GM21737 (cell line): ENCODE data around the gene ST6GAL2.

Source experiments
- ATAC-seq: cut with Tn5 transposase; IDR thresholded peaks from one replicate; pipeline ENCODE4 v1.9.1; 2021; ENCODE audit warnings: mild to moderate bottlenecking, moderate library complexity; ENCODE audit not compliant: unreplicated experiment

Gene ST6GAL2

GRCh38 chr2:106866641-106867040 is 19.3 kb downstream of the ST6GAL2 start:
- no peak for ATAC-seq

DNA sequence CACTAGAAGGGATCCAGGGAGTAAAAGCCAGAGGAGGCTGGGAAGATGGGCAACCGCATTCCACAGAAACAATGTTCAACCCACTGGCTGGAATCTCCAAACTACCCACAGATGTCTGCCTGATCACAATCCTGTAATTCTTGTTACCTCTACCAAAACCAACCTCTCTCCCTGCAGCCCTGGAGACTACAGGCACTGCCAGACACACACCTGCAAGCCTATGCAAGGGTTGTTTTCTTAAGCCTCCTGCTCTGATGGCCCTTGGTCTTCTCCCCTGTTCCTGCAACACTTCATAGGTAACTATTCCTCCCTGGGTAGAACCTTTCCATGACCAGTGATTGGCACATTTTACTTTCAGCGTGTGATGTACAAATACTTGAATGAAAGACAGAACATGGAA is 21.9 kb downstream of the ST6GAL2 start:
- no peak for ATAC-seq

GRCh38 chr2:106863387-106863786 is 22.6 kb downstream of the ST6GAL2 start:
- ATAC-seq = no peak

DNA sequence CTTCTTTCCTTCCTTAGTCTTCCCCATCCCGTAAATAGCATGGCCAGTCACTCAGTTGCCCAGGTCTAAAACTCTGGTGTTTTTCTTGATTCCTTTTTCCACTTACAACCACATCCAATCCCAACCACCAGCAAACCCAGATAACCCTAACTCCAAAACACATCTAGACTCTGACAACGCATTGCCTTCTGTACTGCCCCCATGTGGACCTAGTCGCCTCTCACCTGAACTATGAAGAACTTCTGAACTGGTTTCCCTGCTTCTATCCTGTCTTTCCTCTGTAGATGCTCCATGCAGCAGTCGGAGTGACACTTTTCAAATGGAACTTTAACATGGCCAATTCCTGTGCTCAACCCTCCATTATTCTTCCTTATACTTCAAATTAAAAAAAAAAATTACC is 26.5 kb downstream of the ST6GAL2 start:
- no peak for ATAC-seq

DNA sequence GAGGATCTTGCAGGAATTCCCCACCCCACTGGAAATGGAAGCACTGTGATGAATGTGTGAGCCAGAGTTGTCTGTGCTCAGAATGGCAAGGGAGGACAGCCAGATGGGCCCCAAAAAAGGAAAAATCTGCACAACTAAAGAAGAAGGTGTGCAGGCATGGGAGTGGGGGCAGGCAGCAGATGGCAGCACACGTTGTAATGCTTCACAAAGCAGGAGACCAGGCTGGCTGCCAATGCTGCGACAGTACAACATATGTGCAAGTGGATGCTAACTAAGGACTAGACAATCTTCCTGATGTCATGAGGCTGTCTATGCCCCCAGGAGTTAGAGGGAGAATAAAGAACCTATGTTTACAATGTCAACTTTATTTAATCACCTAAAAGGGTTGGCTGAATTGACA is 27.2 kb downstream of the ST6GAL2 start:
- ATAC-seq = no peak

- ATAC-seq = no peak
These were observed 28.0 kb downstream of the ST6GAL2 start for GRCh38 chr2:106857882-106858478.

- no peak for ATAC-seq
These were observed 32.3 kb downstream of the ST6GAL2 start for GRCh38 chr2:106853631-106854030.

DNA sequence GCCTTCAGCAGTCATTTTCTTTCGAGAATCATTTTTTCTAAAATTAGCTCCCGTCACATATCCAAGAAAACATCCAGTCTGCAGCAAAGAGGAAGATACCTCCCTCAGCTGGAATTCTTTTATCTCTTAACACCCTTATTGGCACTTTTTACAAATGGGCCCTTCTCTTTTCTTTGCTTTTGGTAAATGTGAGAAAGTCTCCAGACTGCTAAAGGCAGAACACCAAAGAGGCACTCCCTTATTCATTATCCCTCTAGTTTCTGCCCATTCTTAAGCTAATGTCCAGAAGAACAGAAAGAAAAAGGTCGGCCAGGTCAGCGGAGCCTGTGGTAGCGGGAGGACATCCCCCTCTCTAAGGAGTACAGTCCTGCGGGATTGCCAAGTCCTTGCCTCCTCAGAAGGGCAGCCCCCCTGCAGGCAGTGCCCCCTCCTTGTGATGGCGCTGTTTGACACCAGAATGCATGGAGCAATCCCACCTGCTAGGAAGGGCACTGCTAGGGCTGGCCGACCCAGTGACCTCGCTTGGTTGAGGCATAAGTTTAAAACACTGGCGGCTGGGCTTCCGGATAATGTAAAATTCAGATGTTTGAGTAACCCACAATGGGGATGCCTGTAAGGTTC is 34.0 kb downstream of the ST6GAL2 start:
- ATAC-seq = no peak

DNA sequence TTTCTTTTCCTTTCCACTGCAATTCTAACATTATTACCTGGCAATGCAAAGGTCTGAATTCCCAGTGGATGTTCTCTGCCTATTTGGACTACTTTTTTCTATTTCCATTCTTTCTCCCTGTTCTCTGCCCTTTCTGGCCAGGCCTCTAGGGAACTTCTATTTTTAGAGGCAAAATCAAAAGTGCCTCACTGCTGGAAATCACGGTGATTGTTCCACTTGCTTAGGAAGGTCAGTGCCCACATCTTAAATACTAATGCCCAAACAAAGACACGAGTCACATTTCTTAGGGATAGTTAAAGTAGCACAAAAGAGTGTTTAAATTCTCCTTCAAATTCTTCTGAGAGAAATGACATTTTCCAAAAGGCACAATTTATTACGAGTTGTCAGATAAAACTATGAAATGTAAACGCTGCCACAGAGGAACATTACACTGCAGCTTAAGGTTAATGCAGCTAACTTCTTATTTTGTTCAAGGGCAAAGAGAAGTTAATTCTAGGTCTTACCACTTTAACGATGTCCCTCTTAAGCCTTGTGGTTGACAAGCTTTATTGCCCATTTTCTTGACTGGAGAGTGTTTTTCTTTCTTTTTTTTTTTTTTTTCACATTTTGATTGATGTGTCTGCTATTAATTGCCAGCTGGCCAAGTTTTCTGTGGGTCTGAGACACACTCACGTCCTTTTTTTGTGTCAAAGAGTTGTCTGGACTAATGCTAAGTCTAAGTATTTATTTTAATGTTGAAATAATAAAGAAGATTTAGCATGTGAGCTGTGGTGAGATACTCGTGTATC is 34.7 kb downstream of the ST6GAL2 start:
- no peak for ATAC-seq

DNA sequence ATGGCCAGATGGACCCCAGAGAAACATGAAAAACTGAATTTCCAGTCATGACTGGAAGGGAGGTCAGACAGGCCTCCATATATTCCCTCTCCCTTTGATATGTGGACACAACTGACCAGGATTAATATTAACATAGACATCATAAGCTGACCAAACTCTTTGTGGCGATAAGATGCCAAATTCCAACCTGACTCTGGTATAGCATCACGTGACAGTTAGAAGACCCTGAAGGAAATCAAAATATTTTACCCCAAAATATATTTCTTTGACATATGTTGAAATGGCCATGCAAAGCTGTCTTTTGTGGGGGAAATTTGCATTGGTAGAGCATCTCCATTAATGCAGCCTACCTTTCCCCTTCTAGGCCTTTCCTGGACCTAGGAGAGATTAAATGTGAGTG is 36.7 kb downstream of the ST6GAL2 start:
- ATAC-seq = no peak

DNA sequence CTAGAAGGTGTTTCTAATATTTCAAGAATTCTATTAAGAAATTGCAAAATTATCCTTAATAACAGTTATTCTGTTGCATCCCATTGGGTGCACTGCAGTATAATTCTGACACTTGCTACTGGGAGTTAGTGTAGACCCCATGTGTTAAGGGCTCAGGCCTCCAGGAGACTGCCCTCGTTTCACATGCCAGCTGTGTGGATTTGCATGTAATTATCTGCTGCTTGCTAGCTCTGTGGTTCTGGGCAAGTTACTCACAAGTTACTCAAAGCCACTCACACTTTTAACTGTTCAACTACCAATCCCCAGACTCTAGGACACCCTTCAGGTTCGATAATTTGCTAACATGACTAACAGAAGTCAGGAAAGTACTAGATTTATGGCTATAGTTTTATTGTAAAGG is 38.6 kb downstream of the ST6GAL2 start:
- no peak for ATAC-seq

DNA sequence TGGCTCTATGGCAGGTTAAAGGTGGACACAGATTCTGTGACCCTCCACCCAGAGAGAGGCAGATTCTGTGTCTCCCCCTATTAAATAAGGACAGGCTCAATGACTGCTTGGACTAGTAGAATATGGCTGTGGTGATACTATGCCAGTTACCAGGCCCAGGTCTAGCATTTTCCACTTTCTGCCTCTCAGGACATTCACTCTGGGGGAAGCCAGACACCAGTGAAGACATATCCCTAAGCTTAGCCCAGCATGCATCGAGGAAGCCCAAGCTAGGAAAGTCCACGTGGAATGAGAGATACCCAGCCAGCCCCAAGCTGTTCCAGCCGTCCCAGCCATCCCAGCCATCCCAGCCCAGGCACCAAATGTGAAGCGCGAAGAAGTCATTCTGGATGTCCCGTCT is 40.3 kb downstream of the ST6GAL2 start:
- ATAC-seq = no peak

DNA sequence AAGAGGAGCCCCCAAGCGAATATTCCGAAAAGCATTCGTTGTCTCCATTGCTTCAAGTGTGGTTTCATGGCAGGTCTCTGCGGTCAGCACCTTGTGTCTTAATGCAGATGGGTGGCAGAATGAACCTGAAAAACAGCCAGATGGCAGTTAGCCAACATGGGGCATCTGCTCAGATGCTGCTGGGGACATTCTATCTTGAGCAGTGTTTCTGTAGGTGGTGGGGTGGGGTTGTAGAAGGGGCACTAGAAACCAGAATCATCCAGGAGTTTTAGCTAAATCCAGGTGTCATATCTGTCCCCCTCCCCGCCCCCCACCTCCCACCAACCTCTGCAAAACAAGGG is 42.1 kb downstream of the ST6GAL2 start:
- no peak for ATAC-seq

DNA sequence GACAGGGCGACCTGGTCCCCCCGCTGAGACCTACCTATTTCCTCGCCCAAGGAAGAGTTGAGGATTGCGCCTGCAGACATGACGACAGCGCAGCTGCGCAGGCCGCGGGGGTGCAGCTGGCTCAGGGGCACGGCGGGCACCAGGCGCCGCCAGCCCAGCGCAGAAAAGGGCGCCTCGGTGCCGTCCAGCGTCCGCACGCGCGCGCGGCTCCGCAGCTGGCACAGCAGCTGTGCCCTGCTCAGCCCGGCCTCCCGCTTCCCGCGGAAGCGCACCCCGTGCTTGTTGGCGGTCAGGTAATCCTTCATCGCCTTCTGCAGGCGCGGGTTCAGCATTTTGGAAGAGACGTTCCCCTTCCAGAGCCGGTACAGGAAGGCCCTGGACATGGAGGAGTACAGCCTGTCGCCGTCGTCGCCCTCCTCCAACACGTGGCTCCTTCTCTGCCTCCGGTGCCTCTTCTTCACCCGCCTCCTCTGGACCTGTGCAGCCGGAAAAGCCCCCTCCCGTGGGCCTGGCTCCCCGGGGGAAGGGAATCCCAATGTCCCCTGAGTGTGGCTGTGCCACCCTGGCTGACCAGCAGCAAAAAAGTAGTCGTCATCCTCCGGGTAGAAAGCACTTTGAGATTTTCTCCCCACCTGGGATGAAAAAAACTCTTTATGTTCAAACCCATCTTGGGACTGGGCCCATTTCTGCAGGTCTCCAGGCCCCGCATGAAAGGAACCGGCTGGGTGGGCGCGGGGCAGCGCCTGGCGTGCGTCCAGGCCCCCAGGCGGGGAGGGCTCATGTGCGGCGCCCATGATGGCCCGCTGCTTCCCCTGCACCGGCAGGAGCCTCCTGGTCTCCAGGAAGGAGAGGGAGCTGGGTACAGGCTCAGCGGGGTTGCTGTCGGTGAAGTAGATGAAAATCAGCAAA is 42.7 kb downstream of the ST6GAL2 start:
- no peak for ATAC-seq

DNA sequence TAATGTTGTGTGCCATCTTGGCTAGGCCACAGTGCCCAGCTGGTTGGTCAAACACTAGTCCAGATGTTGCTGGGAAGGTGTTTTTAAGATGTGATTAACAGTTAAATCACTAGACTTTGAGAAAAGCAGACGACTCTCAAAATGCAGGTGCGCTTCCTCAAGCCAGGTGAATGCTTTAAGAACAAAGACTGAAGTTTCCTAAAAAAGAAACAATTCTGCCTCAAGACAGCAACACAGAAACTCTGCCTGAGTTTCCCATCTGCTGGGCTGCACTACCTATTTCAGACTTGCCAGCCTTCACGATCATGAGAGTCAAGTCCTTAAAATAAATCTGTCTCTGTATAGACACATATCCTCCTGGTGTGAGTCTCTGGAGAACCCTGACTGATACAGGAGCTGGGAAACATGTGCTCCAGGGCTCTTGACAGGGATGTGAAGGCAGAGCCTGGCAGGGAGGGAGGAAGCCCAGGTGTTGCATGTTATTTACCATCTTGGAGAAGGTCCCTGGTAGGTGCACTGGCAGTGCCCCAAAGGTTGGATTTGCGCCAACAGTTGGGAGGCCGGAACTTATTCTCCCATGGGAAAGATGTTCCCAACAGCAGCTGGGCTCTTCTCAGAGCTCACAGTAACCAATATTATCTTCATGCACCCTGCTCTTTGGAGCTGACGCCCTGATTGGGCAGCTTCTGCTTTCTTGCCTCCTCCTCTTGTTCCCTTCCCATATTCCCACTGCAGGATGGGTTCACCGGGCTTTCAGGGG is 43.9 kb downstream of the ST6GAL2 start:
- no peak for ATAC-seq

DNA sequence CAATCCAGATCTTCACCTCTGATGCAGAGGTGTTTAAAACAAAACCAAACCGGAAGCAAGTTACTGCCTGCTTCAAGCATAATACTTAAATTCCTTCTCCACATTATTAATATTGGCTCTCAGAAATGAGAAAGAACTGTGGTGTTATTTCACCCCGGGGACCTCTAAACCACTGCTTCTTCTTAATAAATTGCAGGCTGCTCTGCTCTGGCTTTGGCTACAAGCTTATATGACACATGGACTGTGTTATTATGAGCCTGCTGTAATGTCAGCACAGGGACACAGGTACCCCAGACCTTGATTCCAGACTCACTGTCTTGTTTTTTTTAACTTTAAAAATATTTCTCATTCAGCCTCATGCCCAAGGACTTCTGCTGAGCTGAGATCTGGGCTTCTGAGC is 45.1 kb downstream of the ST6GAL2 start:
- ATAC-seq = no peak

- ATAC-seq = no peak
These were observed 45.9 kb downstream of the ST6GAL2 start for GRCh38 chr2:106839849-106840595.

GRCh38 chr2:106833256-106833655 is 52.7 kb downstream of the ST6GAL2 start:
- no peak for ATAC-seq

GRCh38 chr2:106831816-106832569 is 54.0 kb downstream of the ST6GAL2 start:
- no peak for ATAC-seq
